ENCODE data around the gene FGF5.

- TF ChIP-seq CTCF (IDR thresholded peaks at IDR 0.05) = no peak
- no peak for TF ChIP-seq POLR2A (IDR thresholded peaks at IDR 0.05)
Measured at GRCh38 chr4:80232707-80233370, 33.6 kb upstream of the FGF5 start.
